NCI-H748 (cell line): Measurements from ENCODE around the gene CXCL12.

ENCODE experiments used
- DNase-seq: peaks from one replicate; lab custom pipeline; 2025; ENCODE audit not compliant: unreplicated experiment; lab: John Stamatoyannopoulos, UW

Gene CXCL12

DNA sequence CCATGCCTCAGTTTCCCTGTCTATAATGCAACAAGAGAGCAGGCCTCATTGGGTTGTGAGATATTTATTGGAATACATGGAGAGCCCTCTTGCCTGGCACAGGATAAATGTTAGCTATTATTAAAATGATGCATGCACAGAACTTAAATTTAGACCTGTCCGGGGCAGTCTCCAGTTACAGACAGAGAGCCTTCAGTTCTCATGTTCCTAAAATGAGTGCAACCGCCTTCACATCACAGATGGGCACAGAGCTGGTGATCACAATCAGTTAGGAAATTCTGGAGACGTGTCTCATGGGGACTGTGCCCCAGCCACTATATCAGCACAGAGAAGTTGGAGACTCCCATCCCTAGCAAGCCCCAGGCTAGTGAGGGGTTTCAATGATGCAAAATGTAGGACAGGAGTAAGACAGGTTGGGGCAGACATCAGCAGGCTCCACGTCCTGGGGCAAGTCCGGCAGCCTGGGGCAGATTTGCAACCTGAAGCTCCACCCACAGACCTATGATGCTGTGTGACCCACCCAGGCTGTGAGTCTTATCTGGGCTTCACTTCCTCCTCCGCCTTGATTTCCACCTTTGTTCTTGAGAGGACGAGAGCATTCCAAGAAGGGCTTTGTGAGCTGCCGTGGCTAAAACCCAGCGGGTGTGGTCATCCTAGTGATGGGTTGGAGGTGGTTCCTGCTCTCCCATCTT, 49.4 kb downstream of the CXCL12 start:
- DNase-seq, result no peak

DNA sequence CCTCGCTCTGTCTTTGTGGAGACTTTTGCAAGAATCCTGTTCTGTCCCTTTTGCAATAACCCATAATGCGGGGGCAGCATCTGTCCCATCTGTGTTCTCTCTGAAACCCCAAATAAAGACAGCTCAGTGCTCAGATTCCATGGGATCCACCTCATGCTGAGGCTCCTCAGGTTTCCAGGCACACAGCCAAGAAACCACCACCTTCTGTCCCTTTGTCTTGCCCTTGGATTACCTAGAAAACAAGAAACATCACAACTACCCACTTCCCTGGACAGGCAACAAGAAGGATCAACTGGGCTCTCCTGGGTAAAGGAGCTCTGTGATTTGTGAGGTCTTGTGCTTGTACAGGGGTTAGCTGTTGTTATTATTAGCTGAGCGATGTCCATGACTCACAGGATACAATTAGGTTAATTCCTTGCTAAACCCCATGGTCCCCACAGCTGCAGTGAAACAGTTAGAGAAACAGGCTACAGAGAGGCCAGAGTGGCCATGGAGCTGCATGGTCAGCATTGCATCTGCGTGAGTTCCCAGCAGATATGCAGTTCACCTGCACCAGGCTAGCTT, 50.2 kb downstream of the CXCL12 start:
- peak; percentile 3 for DNase-seq

DNA sequence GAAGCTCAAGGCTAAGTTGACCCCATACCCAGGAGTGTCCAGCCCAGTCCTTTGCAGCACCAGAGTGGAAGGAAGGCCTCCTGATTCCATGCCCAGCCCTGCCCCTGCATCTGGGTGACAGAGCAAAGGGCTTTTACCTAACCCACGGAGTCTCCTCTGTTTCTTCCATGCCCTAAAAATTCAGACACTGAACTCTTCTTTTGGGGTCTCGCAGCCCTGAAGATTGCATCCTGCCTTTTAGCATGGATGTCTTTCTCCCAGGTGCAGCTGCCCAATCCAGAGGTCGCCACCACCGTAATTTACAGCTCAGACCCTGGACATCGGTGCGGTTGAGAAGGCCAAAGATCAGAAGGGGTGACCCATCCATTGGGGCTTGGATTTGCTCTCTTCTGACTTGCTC, 50.8 kb downstream of the CXCL12 start:
- no peak for DNase-seq

DNA sequence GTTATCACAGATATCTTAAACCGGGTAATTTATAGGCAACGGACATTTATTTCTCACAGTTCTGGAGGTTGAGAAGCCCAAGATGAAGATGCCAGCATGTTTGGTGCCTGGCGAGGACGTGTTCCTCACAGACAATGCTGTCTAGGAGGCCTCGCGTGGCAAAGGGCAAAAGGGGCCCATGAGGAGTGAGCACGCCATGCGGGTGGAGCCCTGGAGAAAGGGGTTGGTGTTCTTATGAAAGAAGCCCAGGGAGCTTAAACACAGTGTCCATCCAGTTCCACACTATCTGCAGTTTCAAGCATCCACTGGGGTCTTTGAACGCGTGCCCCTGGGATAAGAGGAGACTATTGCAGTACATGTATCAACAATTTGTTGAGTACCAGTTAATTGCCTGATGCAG, 51.4 kb downstream of the CXCL12 start:
- DNase-seq, result no peak

DNA sequence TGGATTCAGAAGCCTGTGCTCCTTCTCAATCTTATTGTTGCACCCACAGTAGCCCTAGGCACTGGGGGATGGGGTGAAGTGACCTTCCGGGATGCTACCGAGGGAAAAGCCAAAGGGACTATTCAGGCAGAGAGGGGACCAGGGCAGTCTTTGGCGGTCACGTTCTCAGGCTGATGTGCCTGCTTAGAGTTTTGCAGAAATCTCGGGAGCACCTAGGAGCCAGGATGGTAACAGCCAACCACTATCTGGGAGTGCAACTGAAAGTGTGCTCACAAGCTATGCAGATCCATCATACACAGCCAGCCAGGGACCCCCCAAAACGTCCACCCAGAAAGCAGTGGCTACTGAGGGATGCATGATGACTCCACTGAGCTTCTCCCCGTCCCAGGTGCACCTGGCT, 52.4 kb downstream of the CXCL12 start:
- no peak for DNase-seq

DNA sequence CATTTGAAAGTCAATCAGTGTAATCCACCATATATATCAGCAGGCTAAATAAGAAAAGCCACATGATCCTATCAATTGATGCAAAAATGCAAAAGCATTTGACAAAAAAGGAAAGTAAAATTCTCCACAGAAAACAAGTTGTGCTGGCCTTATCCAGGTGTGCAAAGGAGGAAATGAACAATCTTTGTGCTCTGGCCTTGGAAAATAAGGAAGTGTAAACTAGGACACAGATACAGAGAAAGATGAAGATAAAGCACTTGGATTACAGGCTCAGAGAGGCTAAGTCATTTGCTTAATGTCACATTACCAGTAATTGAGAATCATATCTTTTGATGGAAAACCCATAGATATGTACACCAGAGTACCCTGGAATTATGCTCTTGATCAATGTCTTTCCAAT, 54.5 kb downstream of the CXCL12 start:
- no peak for DNase-seq

DNA sequence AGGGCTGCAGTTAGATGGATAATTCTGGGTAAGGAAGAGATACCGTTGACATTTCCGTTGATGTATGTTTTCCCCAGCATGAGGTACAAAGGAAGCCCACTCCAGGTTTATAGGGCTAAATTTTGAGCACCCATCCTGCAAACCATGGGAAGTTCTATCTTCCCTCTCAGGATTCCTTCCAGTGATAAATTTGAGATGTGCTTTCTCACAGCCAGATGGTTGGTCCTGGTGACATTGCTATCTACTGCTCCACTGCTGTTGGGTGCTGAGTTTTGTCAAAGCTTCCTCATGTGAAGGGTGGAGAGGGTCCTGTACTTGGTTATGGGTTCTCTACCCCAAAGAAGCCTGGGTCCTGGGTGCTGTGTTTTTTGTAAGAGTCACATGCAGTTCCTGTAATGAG, 57.4 kb downstream of the CXCL12 start:
- DNase-seq, result no peak
